K562 (cell line): ENCODE results near the gene C2orf42. TPM values are rescaled to one million over a fixed set of nuclear protein-coding genes. Genes with fewer than 3 reads are reported as not detected.

ENCODE experiments used
- ATF7 ChIP-seq: fragments of 450-650 bp; IDR thresholded peaks from 2 replicates; pipeline ENCODE4 v1.7.1; 2014; ENCODE audit warnings: mild to moderate bottlenecking, moderate library complexity
- GABPB1 ChIP-seq: sonication (generic); formaldehyde crosslinking; IDR thresholded peaks from 2 replicates; pipeline ENCODE4 v1.8.0; 2022; ENCODE audit warnings: mild to moderate bottlenecking, missing genetic modification reagents
- NR1H2 ChIP-seq: sonication (generic); formaldehyde crosslinking; IDR thresholded peaks from 2 replicates; pipeline ENCODE4 v1.4.0; 2020; ENCODE audit warnings: mild to moderate bottlenecking, missing genetic modification reagents
- PHF8 ChIP-seq: fragments of 200-600 bp; sonication (generic); IDR thresholded peaks from 2 replicates; pipeline ENCODE4 v1.6.1; 2012; ENCODE audit warnings: mixed run types, mild to moderate bottlenecking, inconsistent platforms, low read length, moderate library complexity, borderline replicate concordance
- PREB ChIP-seq: sonication (generic); formaldehyde crosslinking; IDR thresholded peaks from 2 replicates; pipeline ENCODE4 v1.8.1; 2023; ENCODE audit warnings: mild to moderate bottlenecking, missing genetic modification reagents
- SIX5 ChIP-seq, 2 experiments: IDR thresholded peaks; 2 replicates each; pipeline ENCODE4 v1.6.1; 2011; ENCODE audit warnings: low read length in 2 of 2, borderline replicate concordance in 1 of 2, low read depth in 1 of 2, mild to moderate bottlenecking in 1 of 2, moderate library complexity in 1 of 2; ENCODE audit not compliant: insufficient read depth in 1 of 2
- SMAD3 ChIP-seq: fragments of 450-650 bp; formaldehyde crosslinking; conservative IDR thresholded peaks from 2 replicates; pipeline ENCODE4 v1.4.0; 2020; ENCODE audit warnings: mild to moderate bottlenecking
- TAF1 ChIP-seq: IDR thresholded peaks from 2 replicates; pipeline ENCODE4 v1.6.1; 2011; ENCODE audit warnings: mild to moderate bottlenecking, low read length, moderate library complexity; ENCODE audit not compliant: insufficient read depth, control insufficient read depth, severe bottlenecking; ENCODE audit errors: extremely low read depth
- ZNF197 ChIP-seq: fragments of 200-800 bp; sonication (Bioruptor generic); IDR thresholded peaks from 2 replicates; pipeline ENCODE4 v1.6.1; 2016; ENCODE audit warnings: low read depth, missing genetic modification characterization, missing compliant biosample characterization
- ZNF639 ChIP-seq, 2 experiments: fragments of 200-800 bp in 1 of 2; sonication (Bioruptor generic) in 1 of 2; sonication (generic) in 1 of 2; formaldehyde crosslinking in 1 of 2; IDR thresholded peaks in 1 of 2; conservative IDR thresholded peaks in 1 of 2; 2 replicates each; pipeline versions ENCODE4 v1.5.0 to v1.6.1; 2016 to 2020; ENCODE audit warnings: missing compliant biosample characterization in 1 of 2, missing genetic modification characterization in 1 of 2, missing genetic modification reagents in 1 of 2
- ZNF780A ChIP-seq: fragments of 250-450 bp; sonication (Bioruptor Pico); IDR thresholded peaks from 2 replicates; pipeline ENCODE4 v1.5.0; 2021; ENCODE audit warnings: mild to moderate bottlenecking
- polyA plus RNA-seq, 8 experiments: library from polyadenylated mRNA; depleted of rRNA in 4 of 8; stranded (reverse) in 5 of 8; unstranded in 3 of 8; fragments of >200 nt; fragmentation: Nextera tagmentation in 2 of 8; fragmentation: Illumina TruSeq in 1 of 8; extraction: Ambion mirVana in 2 of 8; extraction: Trizol in 1 of 8; gene quantifications; 2 replicates each; pipeline versions ENCODE4 v1.2.1 to v1.2.3, GENCODE V29; 2011 to 2014; ENCODE audit warnings: inconsistent platforms in 1 of 8, missing spikeins in 1 of 8
- total RNA-seq, 7 experiments: library from RNA; depleted of rRNA in 6 of 7; stranded (reverse); fragments of >200 nt in 6 of 7; fragmentation: Illumina TruSeq in 2 of 7; extraction: Trizol in 2 of 7; gene quantifications; 2 replicates each; pipeline versions ENCODE4 v1.2.1 to v1.2.3, GENCODE V29; 2011 to 2021; ENCODE audit warnings: low replicate concordance in 1 of 7
- TF ChIP-seq, protein P1 (sequence below): fragments of 250-450 bp; sonication (Bioruptor Pico); IDR thresholded peaks from 2 replicates; pipeline ENCODE4 v1.8.0; 2022; ENCODE audit warnings: inconsistent platforms
- TF ChIP-seq, protein P2 (sequence below): sonication (generic); formaldehyde crosslinking; IDR thresholded peaks from 2 replicates; pipeline ENCODE4 v1.8.0; 2023; ENCODE audit warnings: mild to moderate bottlenecking, missing genetic modification reagents
- TF ChIP-seq, protein P3 (sequence below): fragments of 150-350 bp; IDR thresholded peaks from 2 replicates; pipeline ENCODE4 v1.6.1; 2014; ENCODE audit warnings: low read depth, mild to moderate bottlenecking, low read length, borderline replicate concordance

C2orf42 gene
- total and polyA plus RNA-seq, 9 of the 15 experiments (the other 6 are each of a cell fraction or from before 2014, with no cell fraction given): 4.6 to 10.9 (median 7.5) TPM

DNA sequence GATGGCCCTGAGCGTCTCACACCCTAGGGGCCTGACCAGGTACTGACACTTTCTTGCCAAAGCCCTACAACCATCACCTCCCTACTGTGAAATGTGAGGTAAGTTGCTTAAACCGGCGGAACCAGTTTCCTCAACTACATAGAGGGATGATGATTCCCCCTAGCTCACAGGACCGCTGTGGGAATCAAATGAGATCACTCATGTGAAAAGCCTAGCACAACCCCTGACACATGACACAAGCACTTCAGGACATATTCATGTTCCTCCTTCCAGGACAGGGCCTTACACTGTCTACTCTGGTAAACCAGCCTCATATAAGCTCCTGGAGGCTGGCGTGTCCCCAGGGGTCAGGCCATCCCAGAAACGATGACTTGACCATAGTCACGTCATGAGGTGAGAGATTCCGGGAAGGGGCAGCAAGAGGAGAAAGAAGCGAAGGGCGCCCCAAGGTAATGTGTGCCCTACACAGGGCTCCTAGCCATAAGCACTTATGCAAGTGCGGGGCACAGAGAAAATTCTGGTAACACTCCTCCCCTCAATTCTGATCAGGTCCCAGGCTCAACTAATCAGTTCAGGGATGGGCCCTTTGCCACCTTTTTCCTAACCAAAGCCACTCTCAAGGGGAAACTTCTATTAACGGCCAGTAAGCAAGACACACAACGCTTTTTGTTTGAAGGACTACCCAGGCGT lies 49.5 kb downstream of the C2orf42 start (continued):
- TF ChIP-seq, protein P1, sequence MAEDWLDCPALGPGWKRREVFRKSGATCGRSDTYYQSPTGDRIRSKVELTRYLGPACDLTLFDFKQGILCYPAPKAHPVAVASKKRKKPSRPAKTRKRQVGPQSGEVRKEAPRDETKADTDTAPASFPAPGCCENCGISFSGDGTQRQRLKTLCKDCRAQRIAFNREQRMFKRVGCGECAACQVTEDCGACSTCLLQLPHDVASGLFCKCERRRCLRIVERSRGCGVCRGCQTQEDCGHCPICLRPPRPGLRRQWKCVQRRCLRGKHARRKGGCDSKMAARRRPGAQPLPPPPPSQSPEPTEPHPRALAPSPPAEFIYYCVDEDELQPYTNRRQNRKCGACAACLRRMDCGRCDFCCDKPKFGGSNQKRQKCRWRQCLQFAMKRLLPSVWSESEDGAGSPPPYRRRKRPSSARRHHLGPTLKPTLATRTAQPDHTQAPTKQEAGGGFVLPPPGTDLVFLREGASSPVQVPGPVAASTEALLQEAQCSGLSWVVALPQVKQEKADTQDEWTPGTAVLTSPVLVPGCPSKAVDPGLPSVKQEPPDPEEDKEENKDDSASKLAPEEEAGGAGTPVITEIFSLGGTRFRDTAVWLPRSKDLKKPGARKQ: no peak
- TF ChIP-seq NR1H2 (CRISPR knock-in tag) (peak; percentile 69; the same call in 1 of the 2 replicates), SMAD3 (no peak), ZNF197 (CRISPR knock-in tag) (no peak), ZNF639 (CRISPR knock-in tag; conservative IDR thresholded peaks at IDR 0.05 in 1 of 2, IDR thresholded peaks at IDR 0.05 in 1 of 2) (no peak), PREB (CRISPR knock-in tag) (no peak), GABPB1 (CRISPR knock-in tag) (0 out of 2 replicates have a peak, but pooled peaks have one; percentile 31), ZNF780A (CRISPR knock-in tag) (no peak), PHF8 (no peak), TAF1 (no peak), ATF7 (no peak; the same call in 1 of the 2 replicates), SIX5 (IDR thresholded peaks at IDR 0.05; ENCODE audit: borderline replicate concordance in 1 of 2, insufficient read depth in 1 of 2, low read depth in 1 of 2, low read length in 2 of 2) (no peak)
- TF ChIP-seq, protein P2, sequence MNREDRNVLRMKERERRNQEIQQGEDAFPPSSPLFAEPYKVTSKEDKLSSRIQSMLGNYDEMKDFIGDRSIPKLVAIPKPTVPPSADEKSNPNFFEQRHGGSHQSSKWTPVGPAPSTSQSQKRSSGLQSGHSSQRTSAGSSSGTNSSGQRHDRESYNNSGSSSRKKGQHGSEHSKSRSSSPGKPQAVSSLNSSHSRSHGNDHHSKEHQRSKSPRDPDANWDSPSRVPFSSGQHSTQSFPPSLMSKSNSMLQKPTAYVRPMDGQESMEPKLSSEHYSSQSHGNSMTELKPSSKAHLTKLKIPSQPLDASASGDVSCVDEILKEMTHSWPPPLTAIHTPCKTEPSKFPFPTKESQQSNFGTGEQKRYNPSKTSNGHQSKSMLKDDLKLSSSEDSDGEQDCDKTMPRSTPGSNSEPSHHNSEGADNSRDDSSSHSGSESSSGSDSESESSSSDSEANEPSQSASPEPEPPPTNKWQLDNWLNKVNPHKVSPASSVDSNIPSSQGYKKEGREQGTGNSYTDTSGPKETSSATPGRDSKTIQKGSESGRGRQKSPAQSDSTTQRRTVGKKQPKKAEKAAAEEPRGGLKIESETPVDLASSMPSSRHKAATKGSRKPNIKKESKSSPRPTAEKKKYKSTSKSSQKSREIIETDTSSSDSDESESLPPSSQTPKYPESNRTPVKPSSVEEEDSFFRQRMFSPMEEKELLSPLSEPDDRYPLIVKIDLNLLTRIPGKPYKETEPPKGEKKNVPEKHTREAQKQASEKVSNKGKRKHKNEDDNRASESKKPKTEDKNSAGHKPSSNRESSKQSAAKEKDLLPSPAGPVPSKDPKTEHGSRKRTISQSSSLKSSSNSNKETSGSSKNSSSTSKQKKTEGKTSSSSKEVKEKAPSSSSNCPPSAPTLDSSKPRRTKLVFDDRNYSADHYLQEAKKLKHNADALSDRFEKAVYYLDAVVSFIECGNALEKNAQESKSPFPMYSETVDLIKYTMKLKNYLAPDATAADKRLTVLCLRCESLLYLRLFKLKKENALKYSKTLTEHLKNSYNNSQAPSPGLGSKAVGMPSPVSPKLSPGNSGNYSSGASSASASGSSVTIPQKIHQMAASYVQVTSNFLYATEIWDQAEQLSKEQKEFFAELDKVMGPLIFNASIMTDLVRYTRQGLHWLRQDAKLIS: no peak
- TF ChIP-seq, protein P3, sequence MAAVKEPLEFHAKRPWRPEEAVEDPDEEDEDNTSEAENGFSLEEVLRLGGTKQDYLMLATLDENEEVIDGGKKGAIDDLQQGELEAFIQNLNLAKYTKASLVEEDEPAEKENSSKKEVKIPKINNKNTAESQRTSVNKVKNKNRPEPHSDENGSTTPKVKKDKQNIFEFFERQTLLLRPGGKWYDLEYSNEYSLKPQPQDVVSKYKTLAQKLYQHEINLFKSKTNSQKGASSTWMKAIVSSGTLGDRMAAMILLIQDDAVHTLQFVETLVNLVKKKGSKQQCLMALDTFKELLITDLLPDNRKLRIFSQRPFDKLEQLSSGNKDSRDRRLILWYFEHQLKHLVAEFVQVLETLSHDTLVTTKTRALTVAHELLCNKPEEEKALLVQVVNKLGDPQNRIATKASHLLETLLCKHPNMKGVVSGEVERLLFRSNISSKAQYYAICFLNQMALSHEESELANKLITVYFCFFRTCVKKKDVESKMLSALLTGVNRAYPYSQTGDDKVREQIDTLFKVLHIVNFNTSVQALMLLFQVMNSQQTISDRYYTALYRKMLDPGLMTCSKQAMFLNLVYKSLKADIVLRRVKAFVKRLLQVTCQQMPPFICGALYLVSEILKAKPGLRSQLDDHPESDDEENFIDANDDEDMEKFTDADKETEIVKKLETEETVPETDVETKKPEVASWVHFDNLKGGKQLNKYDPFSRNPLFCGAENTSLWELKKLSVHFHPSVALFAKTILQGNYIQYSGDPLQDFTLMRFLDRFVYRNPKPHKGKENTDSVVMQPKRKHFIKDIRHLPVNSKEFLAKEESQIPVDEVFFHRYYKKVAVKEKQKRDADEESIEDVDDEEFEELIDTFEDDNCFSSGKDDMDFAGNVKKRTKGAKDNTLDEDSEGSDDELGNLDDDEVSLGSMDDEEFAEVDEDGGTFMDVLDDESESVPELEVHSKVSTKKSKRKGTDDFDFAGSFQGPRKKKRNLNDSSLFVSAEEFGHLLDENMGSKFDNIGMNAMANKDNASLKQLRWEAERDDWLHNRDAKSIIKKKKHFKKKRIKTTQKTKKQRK: no peak
